Measurements from ENCODE around the gene DGKB. TPM values are rescaled to one million over a fixed set of nuclear protein-coding genes. Genes with fewer than 3 reads are reported as not detected.

DGKB gene
- total RNA-seq, 2 donors from 2014 or later: 0.52 TPM; not detected in 1

- no peak for ATAC-seq
- TF ChIP-seq POLR2A (IDR thresholded peaks at IDR 0.05): no peak
- no peak for TF ChIP-seq CTCF (IDR thresholded peaks at IDR 0.05)
- 94 to 95% methylated on average over 4 of the region's 4 CpGs for WGBS, 2 donors
These were observed 219.6 kb downstream of the DGKB start for GRCh38 chr7:14682910-14683465.

GRCh38 chr7:14676896-14677295 is 225.7 kb downstream of the DGKB start:
- 91 to 100% methylated on average over 1 of the region's 1 CpG for WGBS, 2 donors
- no peaks in the 10 kb centered on the region for H3K9me3 ChIP-seq
- intact Hi-C loops (cut with DNase I): no loop called here

More at GRCh38 chr7:14682910-14683465, 219.6 kb downstream of the DGKB start:
- no peak for DNase-seq
- Histone ChIP-seq H3K27me3 (no peaks in the 10 kb centered on the region), H3K4me1 (no peaks in the 10 kb centered on the region), H3K27ac (no peak overlapping the region), H3K9me3 (no peaks in the 10 kb centered on the region), H3K4me3 (no peak overlapping the region), H3K36me3 (replicated peaks in 1 of 2; ENCODE audit: insufficient read depth in 1 of 2, low read depth in 2 of 2) (no peaks in the 10 kb centered on the region)
- intact Hi-C loops (cut with DNase I): no loop called here

GRCh38 chr7:14673202-14673601 is 229.3 kb downstream of the DGKB start:
- no peak overlapping the region for H3K4me3 ChIP-seq
- TF ChIP-seq POLR2A (IDR thresholded peaks at IDR 0.05) (no peak), CTCF (IDR thresholded peaks at IDR 0.05) (no peak)
- intact Hi-C loops (cut with DNase I): no loop called here

More at GRCh38 chr7:14676896-14677295, 225.7 kb downstream of the DGKB start:
- no peak for ATAC-seq
- DNase-seq: no peak
- Histone ChIP-seq H3K4me1 (no peaks in the 10 kb centered on the region), H3K36me3 (replicated peaks in 1 of 2; ENCODE audit: insufficient read depth in 1 of 2, low read depth in 2 of 2) (no peaks in the 10 kb centered on the region), H3K27me3 (no peaks in the 10 kb centered on the region), H3K27ac (no peak overlapping the region), H3K4me3 (no peak overlapping the region)
- TF ChIP-seq POLR2A (IDR thresholded peaks at IDR 0.05) (no peak), CTCF (IDR thresholded peaks at IDR 0.05) (no peak)

GRCh38 chr7:14666913-14667312 is 235.6 kb downstream of the DGKB start:
- no peaks in the 10 kb centered on the region for H3K9me3 ChIP-seq
- intact Hi-C loops (cut with DNase I): no loop called here
- no peak overlapping the region for H3K4me3 ChIP-seq
- TF ChIP-seq POLR2A (IDR thresholded peaks at IDR 0.05): no peak
- no peak for TF ChIP-seq CTCF (IDR thresholded peaks at IDR 0.05)
- WGBS, 2 donors: 18 to 22% methylated on average over 2 of the region's 2 CpGs
- no peaks in the 10 kb centered on the region for H3K27me3 ChIP-seq
- H3K36me3 ChIP-seq (replicated peaks in 1 of 2; ENCODE audit: insufficient read depth in 1 of 2, low read depth in 2 of 2): no peaks in the 10 kb centered on the region
- H3K4me1 ChIP-seq: no peaks in the 10 kb centered on the region
- ATAC-seq (no peak), DNase-seq (no peak)
- no peak overlapping the region for H3K27ac ChIP-seq

More at GRCh38 chr7:14673202-14673601, 229.3 kb downstream of the DGKB start:
- ATAC-seq (no peak), DNase-seq (no peak)
- Histone ChIP-seq H3K9me3 (no peaks in the 10 kb centered on the region), H3K36me3 (replicated peaks in 1 of 2; ENCODE audit: insufficient read depth in 1 of 2, low read depth in 2 of 2) (no peaks in the 10 kb centered on the region), H3K27ac (no peak overlapping the region), H3K4me1 (no peaks in the 10 kb centered on the region), H3K27me3 (no peaks in the 10 kb centered on the region)

- WGBS, 2 donors: 45 to 67% methylated on average over 1 of the region's 1 CpG
- Histone ChIP-seq H3K4me1 (no peaks in the 10 kb centered on the region), H3K4me3 (no peak overlapping the region), H3K9me3 (no peaks in the 10 kb centered on the region), H3K27me3 (no peaks in the 10 kb centered on the region), H3K36me3 (replicated peaks in 1 of 2; ENCODE audit: insufficient read depth in 1 of 2, low read depth in 2 of 2) (no peaks in the 10 kb centered on the region), H3K27ac (no peak overlapping the region)
- no peak for DNase-seq
- intact Hi-C loops (cut with DNase I): no loop called here
- no peak for ATAC-seq
- TF ChIP-seq CTCF (IDR thresholded peaks at IDR 0.05) (no peak), POLR2A (IDR thresholded peaks at IDR 0.05) (no peak)
These were observed 236.2 kb downstream of the DGKB start for GRCh38 chr7:14666304-14666703.

Data from body of pancreas (tissue), 4 donors.